ACC112 (cell line): Measurements from ENCODE around the gene MED10.

ENCODE experiments used
- H2AFZ ChIP-seq: fragments of 200-600 bp; sonication (generic); one replicate; pipeline ENCODE4 v1.6.0; 2017; ENCODE audit warnings: antibody characterized with exemption, low read length; ENCODE audit not compliant: unreplicated experiment
- H3K27ac ChIP-seq: fragments of 200-600 bp; sonication (generic); 2 replicates; pipeline ENCODE4 v1.5.1; 2014; ENCODE audit warnings: low read depth, mild to moderate bottlenecking, antibody characterized with exemption, low read length, moderate library complexity
- H3K27me3 ChIP-seq: fragments of 200-600 bp; sonication (generic); 2 replicates; pipeline ENCODE4 v1.6.1; 2014; ENCODE audit warnings: mild to moderate bottlenecking, antibody characterized with exemption, low read length, moderate library complexity, mixed read lengths; ENCODE audit not compliant: insufficient read depth
- H3K36me3 ChIP-seq: fragments of 200-600 bp; sonication (generic); 2 replicates; pipeline ENCODE4 v1.6.1; 2016; ENCODE audit warnings: mild to moderate bottlenecking, antibody characterized with exemption, low read length, moderate library complexity, mixed read lengths; ENCODE audit not compliant: insufficient read depth
- H3K4me1 ChIP-seq: fragments of 200-600 bp; sonication (generic); one replicate; pipeline ENCODE4 v1.6.1; 2016; ENCODE audit warnings: low read length, mixed read lengths; ENCODE audit not compliant: insufficient read depth, unreplicated experiment, control insufficient read depth
- H3K4me3 ChIP-seq: fragments of 200-600 bp; sonication (generic); 2 replicates; pipeline ENCODE4 v1.5.1; 2014; ENCODE audit warnings: mild to moderate bottlenecking, low read depth, low read length
- H3K79me2 ChIP-seq: fragments of 200-600 bp; sonication (generic); one replicate; pipeline ENCODE4 v1.6.0; 2016; ENCODE audit warnings: low read length; ENCODE audit not compliant: control insufficient read depth, unreplicated experiment, insufficient read depth

MED10 gene

GRCh38 chr5:6377905-6378765 lies at the start of gene MED10:
Gene MED10, minus strand, starts transcription at chr5:6378547. Its CDS starts 64 bp downstream, at chr5:6378483.
- H3K27ac ChIP-seq: peak within 1 kb of the TSS; percentile 66
- peak within 1 kb of the TSS; percentile 94 for H3K4me3 ChIP-seq
- H3K36me3 ChIP-seq: peaks cover 35% of the 10 kb centered on the region
- H3K79me2 ChIP-seq: peaks cover 42% of the 10 kb centered on the region
- H3K27me3 ChIP-seq: peaks cover 4% of the 10 kb centered on the region; the same call in 1 of the 2 replicates
- peaks cover 6% of the 10 kb centered on the region for H3K4me1 ChIP-seq
- H2AFZ ChIP-seq: peak within 1 kb of the TSS; percentile 87

- Histone ChIP-seq H3K36me3 (no peaks in the 10 kb centered on the region), H3K27me3 (peaks cover 35% of the 10 kb centered on the region), H3K27ac (no peak overlapping the region)
These were observed 49.3 kb upstream of the MED10 start for GRCh38 chr5:6427694-6428093.

GRCh38 chr5:6424700-6425099 lies 46.4 kb upstream of the MED10 start:
- Histone ChIP-seq H2AFZ (no peak overlapping the region), H3K4me3 (no peak overlapping the region), H3K36me3 (no peaks in the 10 kb centered on the region), H3K27ac (no peak overlapping the region), H3K27me3 (peaks cover 16% of the 10 kb centered on the region; the same call in 1 of the 2 replicates), H3K4me1 (no peaks in the 10 kb centered on the region), H3K79me2 (no peaks in the 10 kb centered on the region)

More at GRCh38 chr5:6427694-6428093, 49.3 kb upstream of the MED10 start:
- no peak overlapping the region for H3K4me3 ChIP-seq
- no peaks in the 10 kb centered on the region for H3K4me1 ChIP-seq
- no peaks in the 10 kb centered on the region for H3K79me2 ChIP-seq
- H2AFZ ChIP-seq: no peak overlapping the region

GRCh38 chr5:6424110-6424659 lies 45.8 kb upstream of the MED10 start:
- Histone ChIP-seq H3K27me3 (peaks cover 16% of the 10 kb centered on the region; the same call in 1 of the 2 replicates), H3K27ac (no peak overlapping the region), H3K4me1 (no peaks in the 10 kb centered on the region), H3K36me3 (no peaks in the 10 kb centered on the region), H3K4me3 (no peak overlapping the region), H3K79me2 (no peaks in the 10 kb centered on the region), H2AFZ (no peak overlapping the region)

GRCh38 chr5:6423327-6424109 lies 45.2 kb upstream of the MED10 start:
- Histone ChIP-seq H3K4me1 (no peaks in the 10 kb centered on the region), H3K36me3 (no peaks in the 10 kb centered on the region), H3K79me2 (no peaks in the 10 kb centered on the region), H3K27ac (no peak overlapping the region), H2AFZ (no peak overlapping the region), H3K27me3 (peaks cover 16% of the 10 kb centered on the region; the same call in 1 of the 2 replicates), H3K4me3 (no peak overlapping the region)

GRCh38 chr5:6419340-6419852 lies 41.0 kb upstream of the MED10 start:
- Histone ChIP-seq H3K79me2 (no peaks in the 10 kb centered on the region), H3K27me3 (peaks cover 6% of the 10 kb centered on the region; the same call in 1 of the 2 replicates), H2AFZ (no peak overlapping the region), H3K4me3 (no peak overlapping the region), H3K36me3 (no peaks in the 10 kb centered on the region), H3K4me1 (no peaks in the 10 kb centered on the region), H3K27ac (no peak overlapping the region)

GRCh38 chr5:6418679-6419276 lies 40.4 kb upstream of the MED10 start:
- Histone ChIP-seq H3K4me3 (no peak overlapping the region), H3K4me1 (no peaks in the 10 kb centered on the region), H3K36me3 (no peaks in the 10 kb centered on the region), H3K27ac (no peak overlapping the region), H2AFZ (no peak overlapping the region), H3K79me2 (no peaks in the 10 kb centered on the region), H3K27me3 (peaks cover 6% of the 10 kb centered on the region; the same call in 1 of the 2 replicates)

- peaks cover 12% of the 10 kb centered on the region for H3K27me3 ChIP-seq
- H3K4me3 ChIP-seq: no peak overlapping the region
- H3K27ac ChIP-seq: no peak overlapping the region
- no peaks in the 10 kb centered on the region for H3K36me3 ChIP-seq
- no peaks in the 10 kb centered on the region for H3K79me2 ChIP-seq
- no peak overlapping the region for H2AFZ ChIP-seq
- no peaks in the 10 kb centered on the region for H3K4me1 ChIP-seq
These were observed 39.3 kb upstream of the MED10 start for GRCh38 chr5:6417657-6418056.

- no peaks in the 10 kb centered on the region for H3K4me1 ChIP-seq
- no peaks in the 10 kb centered on the region for H3K36me3 ChIP-seq
- H3K4me3 ChIP-seq: no peak overlapping the region
- H3K27ac ChIP-seq: no peak overlapping the region
- peaks cover 12% of the 10 kb centered on the region for H3K27me3 ChIP-seq
- no peak overlapping the region for H2AFZ ChIP-seq
- no peaks in the 10 kb centered on the region for H3K79me2 ChIP-seq
These were observed 34.5 kb upstream of the MED10 start for GRCh38 chr5:6412811-6413210.

GRCh38 chr5:6411141-6411540 lies 32.8 kb upstream of the MED10 start:
- Histone ChIP-seq H3K79me2 (no peaks in the 10 kb centered on the region), H3K4me1 (no peaks in the 10 kb centered on the region), H3K27me3 (peaks cover 12% of the 10 kb centered on the region), H3K27ac (no peak overlapping the region), H3K4me3 (no peak overlapping the region), H2AFZ (no peak overlapping the region), H3K36me3 (no peaks in the 10 kb centered on the region)
